Measurements from ENCODE around the gene COX8A.
A peak's percentile ranks its signal among the peaks of the same experiment; 100 is the strongest.
"Not testable (repeated sequence)": the region's sequence is repeated elsewhere in the genome, so short reads cannot be mapped to it uniquely, and the experiment has no call there.

Gene COX8A

DNA sequence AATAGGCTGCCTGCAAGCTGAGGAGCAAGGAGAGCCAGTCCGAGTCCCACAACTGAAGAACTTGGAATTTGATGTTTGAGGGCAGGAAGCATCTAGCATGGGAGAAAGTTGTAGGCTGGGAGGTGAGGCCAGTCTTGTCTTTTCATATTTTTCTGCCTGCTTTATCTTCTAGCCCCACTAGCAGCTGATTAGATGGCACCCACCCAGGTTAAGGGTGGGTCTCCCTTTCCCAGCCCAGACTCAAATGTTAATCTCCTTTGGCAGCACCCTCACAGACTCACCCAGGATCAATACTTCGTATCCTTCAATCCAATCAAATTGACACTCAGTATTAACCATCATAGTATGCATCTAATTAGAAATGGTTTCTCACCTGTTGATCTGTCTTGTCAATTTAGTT lies 5.0 kb upstream of the COX8A start:
- DNase-seq (ENCODE audit: low read depth in 2 of 2) = no peak

DNA sequence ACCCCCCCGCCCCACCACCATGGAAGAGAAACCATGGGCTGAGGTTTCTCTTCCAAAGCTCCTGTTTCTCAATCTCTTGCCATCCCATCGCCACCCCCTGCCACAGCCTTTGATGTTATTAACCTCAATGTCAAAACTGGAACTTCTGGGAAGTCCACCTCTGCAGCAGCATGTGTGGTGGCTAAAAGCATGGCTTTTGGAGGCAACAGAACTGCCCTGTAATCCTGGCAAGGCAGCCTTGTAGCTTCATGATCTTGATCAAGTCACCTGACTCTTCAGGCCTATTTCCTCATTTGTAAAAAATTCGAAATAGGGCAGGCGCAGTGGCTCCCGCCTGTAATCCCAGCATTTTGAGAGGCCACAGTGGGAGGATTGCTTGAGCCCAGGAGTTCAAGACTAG lies 3.5 kb upstream of the COX8A start:
- DNase-seq (ENCODE audit: low read depth in 2 of 2) = no peak

GRCh38 chr11:63973912-63974258 lies 535 bp upstream of the COX8A start:
- DNase-seq (ENCODE audit: low read depth in 2 of 2) = not testable (repeated sequence)

DNA sequence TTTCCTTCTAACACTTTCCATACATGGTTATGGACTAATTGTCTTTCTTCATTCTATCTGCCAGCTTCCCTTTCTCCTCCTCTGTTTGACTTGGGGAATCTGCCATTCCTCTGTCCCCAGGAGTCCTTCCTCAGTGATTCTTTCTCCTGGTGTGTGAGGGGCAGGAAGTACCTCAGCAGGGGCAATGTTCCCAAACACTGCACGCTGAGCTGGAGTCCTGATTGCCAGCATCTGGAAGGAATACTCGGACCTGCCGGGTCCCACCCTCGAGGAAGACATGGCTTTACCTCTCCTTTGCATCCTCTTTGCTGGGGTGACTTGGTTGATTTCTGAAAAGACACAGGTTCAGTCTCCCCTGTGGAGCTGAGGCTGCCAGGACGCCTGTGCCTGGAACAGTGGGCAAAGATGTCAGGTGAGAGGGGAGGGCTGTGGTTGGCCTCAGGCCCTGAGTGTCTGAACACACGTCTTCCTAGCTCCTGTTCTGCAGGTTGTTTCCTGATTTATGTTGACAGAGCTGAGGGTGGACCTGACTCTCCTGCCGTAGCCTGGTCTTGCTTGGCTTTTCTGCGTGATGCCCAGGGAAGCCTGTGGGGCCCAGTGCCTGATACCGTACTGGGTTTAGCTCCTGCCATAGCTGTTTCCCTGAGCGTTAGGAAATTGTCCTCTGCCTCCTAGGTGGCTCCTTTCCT lies 4.3 kb downstream of the COX8A start:
- no peak for DNase-seq (ENCODE audit: low read depth in 2 of 2)

- no peak for DNase-seq (ENCODE audit: low read depth in 2 of 2)
Observed at GRCh38 chr11:63979426-63979825, 5.0 kb downstream of the COX8A start.

DNA sequence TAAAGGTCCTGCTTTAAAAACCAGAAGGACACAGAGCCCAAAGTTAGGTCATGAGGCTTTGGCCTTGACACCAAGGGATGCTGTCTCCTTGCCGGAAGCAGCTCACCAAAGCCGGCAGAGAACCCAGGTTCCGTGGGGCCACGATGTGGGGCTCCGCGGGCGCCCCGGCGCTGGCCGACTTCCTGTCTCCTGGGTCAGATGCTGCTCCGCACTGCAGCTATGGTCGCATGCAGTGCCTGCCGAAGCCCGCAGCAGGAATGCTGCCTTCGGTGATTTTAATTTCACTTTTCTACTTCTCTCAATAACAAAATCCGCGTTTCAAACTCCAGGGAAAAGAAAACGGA lies 11.4 kb downstream of the COX8A start:
- DNase-seq (ENCODE audit: low read depth in 2 of 2) = peak; percentile 22 to 59

DNA sequence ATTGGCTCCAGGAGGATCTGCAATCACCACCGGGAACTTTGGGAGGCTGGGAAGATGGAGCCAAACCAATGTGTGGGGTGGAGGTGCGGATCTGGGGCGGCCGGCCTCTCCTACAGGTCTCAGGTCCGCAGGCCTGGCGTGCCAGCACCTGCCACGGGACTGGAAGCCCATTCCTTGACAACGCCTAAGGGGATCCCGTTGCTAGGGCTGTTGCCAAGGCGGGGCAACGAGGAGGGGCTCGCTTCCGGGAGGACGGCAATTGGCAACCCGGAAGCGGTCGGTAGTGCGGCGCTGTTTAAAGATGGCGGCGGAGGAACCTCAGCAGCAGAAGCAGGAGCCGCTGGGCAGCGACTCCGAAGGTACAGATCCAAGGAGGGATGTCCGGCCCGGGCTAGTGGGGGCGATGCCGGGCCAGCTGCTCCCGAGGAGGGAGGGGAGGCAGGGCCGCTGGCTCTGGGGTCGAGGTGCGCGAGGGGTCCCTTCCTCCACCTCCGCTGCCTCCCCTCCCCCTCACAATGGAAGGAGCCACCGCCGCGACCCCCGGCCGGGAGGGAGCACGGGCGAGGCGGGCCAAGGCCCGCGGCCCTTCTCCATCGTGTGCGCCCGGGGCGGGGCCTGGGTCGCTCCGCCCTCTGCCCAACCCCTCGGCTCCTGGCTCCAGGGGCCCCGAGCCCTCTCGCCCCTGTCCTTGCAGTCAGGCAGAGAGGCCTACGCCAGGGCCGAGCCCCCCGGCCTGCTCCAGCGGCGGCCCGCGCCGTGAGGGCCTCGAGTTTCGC lies 11.9 kb downstream of the COX8A start, which contains the start of gene OTUB1:
TSS of gene OTUB1 (plus strand) at position 283 of the 776 bp plus-strand sequence. CDS start at position 302, 19 bp downstream.
- DNase-seq (ENCODE audit: low read depth in 2 of 2) = peak; percentile 79 to 84

- no peak for DNase-seq (ENCODE audit: low read depth in 2 of 2)
Observed at GRCh38 chr11:63986932-63987513, 12.6 kb downstream of the COX8A start.

DNA sequence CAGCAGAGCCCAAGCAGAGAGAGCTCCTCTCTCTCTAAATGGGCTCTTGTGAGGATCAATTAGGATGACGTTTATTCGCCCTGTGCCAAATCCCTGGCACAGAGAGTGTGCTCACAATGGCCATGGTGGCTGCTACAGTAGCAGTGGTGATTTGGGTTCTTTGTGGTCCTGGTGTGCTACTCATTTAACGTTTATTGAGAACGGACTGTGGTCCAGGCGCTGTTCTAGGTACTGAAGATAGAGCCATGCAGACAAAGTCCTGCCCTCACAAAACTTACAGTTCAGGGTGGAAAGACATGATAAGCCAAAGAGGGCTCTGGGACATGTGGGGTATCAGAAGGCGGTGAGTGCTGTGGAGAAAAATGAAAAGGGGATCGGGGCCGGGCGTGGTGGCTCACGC lies 17.1 kb downstream of the COX8A start:
- DNase-seq (ENCODE audit: low read depth in 2 of 2) = no peak

DNA sequence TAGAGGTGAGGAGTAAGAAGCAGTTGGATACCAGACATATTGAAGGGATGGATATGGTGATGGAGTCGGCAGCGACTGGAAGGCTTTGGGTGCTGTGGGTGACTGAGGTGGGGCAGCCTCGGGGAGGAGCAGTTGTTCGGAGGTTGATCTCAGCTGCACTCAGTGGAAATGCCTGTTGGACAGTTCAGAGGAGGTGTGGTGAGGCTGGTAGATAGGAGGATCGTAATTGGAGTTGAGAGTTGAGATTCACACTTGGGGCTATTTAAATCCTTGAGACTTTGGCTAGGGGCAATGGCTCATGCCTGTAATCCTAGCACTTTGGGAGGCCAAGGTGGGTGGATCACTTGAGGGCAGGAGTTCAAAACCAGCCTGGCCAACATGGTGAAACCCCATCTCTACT lies 18.7 kb downstream of the COX8A start:
- DNase-seq (ENCODE audit: low read depth in 2 of 2) = no peak

GRCh38 chr11:63993993-63994392 lies 19.6 kb downstream of the COX8A start:
- DNase-seq (ENCODE audit: low read depth in 2 of 2) = no peak

- DNase-seq (ENCODE audit: low read depth in 2 of 2) = no peak
Observed at GRCh38 chr11:63996512-63996911, 22.1 kb downstream of the COX8A start.

DNA sequence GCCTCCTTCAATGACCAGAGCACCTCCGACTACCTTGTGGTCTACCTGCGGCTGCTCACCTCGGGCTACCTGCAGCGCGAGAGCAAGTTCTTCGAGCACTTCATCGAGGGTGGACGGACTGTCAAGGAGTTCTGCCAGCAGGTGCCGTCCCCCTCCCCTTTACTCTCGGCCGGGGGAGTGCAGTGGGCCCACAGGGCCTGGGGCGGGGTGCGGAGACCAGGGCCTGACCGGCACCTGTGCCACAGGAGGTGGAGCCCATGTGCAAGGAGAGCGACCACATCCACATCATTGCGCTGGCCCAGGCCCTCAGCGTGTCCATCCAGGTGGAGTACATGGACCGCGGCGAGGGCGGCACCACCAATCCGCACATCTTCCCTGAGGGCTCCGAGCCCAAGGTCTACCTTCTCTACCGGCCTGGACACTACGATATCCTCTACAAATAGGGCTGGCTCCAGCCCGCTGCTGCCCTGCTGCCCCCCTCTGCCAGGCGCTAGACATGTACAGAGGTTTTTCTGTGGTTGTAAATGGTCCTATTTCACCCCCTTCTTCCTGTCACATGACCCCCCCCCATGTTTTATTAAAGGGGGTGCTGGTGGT lies 22.8 kb downstream of the COX8A start:
- DNase-seq (ENCODE audit: low read depth in 2 of 2) = no peak

DNA sequence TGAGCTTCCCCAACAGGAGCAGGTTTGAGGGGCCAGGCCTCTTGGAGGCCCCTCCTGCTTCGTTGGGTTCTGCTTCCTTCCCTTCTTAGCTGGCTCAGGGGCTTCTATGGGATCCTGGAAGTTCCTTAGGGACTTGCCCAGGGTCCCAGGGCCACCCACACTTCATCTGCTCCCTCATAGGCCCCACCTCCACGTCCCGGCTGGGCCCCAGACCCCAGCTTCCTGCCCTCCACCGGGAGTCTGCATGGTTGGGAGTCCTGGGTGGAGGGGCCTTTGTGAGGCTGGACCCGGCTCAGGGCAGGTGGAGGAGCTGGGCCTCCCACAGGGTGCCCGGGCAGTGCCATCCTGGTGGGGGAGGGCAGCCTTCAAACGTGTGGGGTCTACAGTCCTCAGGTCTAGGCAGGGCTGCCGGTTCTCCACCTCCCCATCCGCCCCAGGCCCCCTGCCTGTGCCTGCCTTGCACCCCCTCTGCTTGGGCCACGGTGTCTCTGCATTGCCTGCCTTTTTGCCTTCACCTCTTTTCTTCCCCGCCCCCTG lies 23.4 kb downstream of the COX8A start:
- no peak for DNase-seq (ENCODE audit: low read depth in 2 of 2)

DNA sequence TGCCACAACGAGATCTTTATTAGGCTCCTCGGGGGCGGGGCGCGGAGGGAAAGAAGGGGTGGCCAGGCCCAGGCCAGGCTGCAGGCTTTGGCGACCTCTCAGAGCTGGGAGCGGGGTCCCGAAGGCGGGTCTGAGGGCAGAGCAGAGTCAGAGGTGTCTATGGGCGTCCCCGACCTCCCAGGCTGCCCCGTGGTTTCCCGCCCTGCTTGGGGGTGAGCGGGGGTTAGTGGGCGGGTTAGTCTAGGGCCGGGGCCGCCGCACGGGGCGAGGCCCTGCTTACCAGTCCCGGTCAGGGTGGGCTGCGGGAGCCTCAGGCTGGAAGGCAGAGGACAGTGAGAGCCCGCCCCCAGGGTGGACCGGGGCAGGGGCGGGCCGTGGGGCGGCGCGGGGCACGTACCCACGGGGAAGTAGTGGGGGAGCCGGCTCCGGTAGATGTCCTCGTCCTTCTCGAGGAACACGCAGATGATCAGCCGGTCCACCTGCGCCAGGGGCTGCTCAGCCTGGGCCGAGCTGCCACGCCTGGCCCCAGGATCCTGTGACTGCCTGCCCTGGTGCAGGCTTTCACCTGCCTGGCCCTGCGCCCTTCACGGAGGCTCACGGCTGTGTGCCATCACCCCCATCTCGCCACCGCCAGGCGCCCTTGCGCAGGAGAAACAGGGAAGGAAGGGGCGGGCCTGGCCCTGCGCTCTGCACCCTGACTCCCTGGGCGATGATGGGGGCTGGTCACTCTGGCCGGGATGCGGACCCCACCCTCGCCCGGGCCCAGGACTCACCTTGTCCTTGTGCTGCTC lies 24.3 kb downstream of the COX8A start:
- DNase-seq (ENCODE audit: low read depth in 2 of 2) = no peak

GRCh38 chr11:63999349-64000025 lies 25.1 kb downstream of the COX8A start:
- DNase-seq (ENCODE audit: low read depth in 2 of 2) = peak; percentile 48 to 54

DNA sequence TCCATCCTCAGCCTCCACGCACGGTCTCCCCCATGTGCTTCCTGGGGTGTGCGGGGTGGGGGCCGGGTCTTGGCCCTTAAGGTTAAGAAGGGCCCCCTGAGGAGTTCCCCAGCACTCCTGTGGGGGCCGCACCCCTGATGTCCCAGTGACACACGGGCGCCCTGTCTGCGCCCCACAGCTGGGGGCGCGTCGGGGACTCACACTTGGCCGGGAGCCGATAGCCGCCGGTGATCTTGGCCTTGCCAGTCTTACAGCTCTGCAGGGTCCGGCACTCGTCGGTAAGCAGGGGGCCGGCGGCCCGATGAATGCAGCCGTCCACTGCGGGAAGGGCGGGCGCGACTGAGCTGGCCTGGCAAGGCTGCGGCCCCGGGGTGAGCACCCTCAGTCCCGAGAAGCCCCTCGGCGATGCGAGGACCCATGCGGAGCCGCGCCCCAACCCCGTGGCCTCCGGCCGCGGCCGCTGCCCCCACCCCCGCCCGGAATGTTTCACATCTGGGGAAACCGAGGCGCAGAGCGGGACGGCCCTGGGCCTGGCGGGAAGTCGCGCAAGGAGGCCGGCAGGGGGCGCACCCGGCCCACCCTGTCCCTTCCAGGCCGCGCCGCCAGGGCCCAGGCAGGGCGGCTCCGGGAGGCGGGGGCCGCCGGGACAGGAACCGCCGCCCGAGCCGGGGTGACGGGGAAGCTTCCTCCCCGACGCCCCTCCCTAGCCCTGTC lies 25.8 kb downstream of the COX8A start:
- DNase-seq (ENCODE audit: low read depth in 2 of 2) = peak; percentile 51 to 59

- DNase-seq (ENCODE audit: low read depth in 2 of 2) = no peak
Observed at GRCh38 chr11:64000740-64001483, 26.5 kb downstream of the COX8A start.

Measured in activated CD4-positive, alpha-beta T cell treated with anti-CD3 and anti-CD28 coated beads for 24 hours (primary cell).